ENCODE measurements around the gene SCRN1. TPM values are rescaled to one million over a fixed set of nuclear protein-coding genes. Genes with fewer than 3 reads are reported as not detected.

SCRN1 gene
- polyA plus RNA-seq, 1 donor from 2014 or later, result 130 TPM

GRCh38 chr7:30023524-30023923 lies 33.9 kb upstream of the SCRN1 start:
- no peak overlapping the region for H2AFZ ChIP-seq (ENCODE audit: low read depth, low read length)
- peaks cover 22% of the 10 kb centered on the region for H3K79me2 ChIP-seq (replicated peaks; ENCODE audit: insufficient read depth, low read length)
- no peak overlapping the region for H3K9ac ChIP-seq (ENCODE audit: low read length)
- no peaks in the 10 kb centered on the region for H3K36me3 ChIP-seq (ENCODE audit: insufficient read depth, low read length)
- no peaks in the 10 kb centered on the region for H3K9me3 ChIP-seq (ENCODE audit: low read length)
- H3K27ac ChIP-seq (ENCODE audit: low read length), result no peak overlapping the region
- H3K4me2 ChIP-seq (ENCODE audit: low read length), result no peak overlapping the region
- H3K27me3 ChIP-seq (ENCODE audit: insufficient read depth, low read depth, low read length), result no peaks in the 10 kb centered on the region
- no peak overlapping the region for H3K4me3 ChIP-seq (ENCODE audit: low read length)
- TF ChIP-seq CTCF (IDR thresholded peaks at IDR 0.05; ENCODE audit: poor library complexity, severe bottlenecking), result no peak
- no peak for TF ChIP-seq POLR2AphosphoS5 (IDR thresholded peaks at IDR 0.05)
- no peak for TF ChIP-seq TAF1 (IDR thresholded peaks at IDR 0.05; ENCODE audit: low read depth)
- TF ChIP-seq EZH2 (IDR thresholded peaks at IDR 0.05; ENCODE audit: borderline replicate concordance, insufficient read depth, low read length, poor library complexity, severe bottlenecking), result no peak
- TF ChIP-seq RAD21 (conservative IDR thresholded peaks at IDR 0.05), result no peak
- no peak for TF ChIP-seq MXI1 (conservative IDR thresholded peaks at IDR 0.05; ENCODE audit: poor library complexity, severe bottlenecking)
- TF ChIP-seq REST (IDR thresholded peaks at IDR 0.05; ENCODE audit: borderline replicate concordance), result no peak
- no peak for TF ChIP-seq SMC3 (conservative IDR thresholded peaks at IDR 0.05; ENCODE audit: poor library complexity)
- H4K20me1 ChIP-seq (ENCODE audit: insufficient read depth), result no peaks in the 10 kb centered on the region
- H3F3A ChIP-seq (ENCODE audit: insufficient read depth, low read length, poor library complexity, severe bottlenecking), result peaks cover 8% of the 10 kb centered on the region
- H3K9me2 ChIP-seq (ENCODE audit: insufficient read depth, low read length), result no peaks in the 10 kb centered on the region

- H3F3A ChIP-seq (ENCODE audit: insufficient read depth, low read length, poor library complexity, severe bottlenecking), result peaks cover 8% of the 10 kb centered on the region
- no peak for TF ChIP-seq TAF1 (IDR thresholded peaks at IDR 0.05; ENCODE audit: low read depth)
- TF ChIP-seq EZH2 (IDR thresholded peaks at IDR 0.05; ENCODE audit: borderline replicate concordance, insufficient read depth, low read length, poor library complexity, severe bottlenecking), result no peak
- no peak for TF ChIP-seq MXI1 (conservative IDR thresholded peaks at IDR 0.05; ENCODE audit: poor library complexity, severe bottlenecking)
- TF ChIP-seq POLR2AphosphoS5 (IDR thresholded peaks at IDR 0.05), result no peak
- TF ChIP-seq CTCF (IDR thresholded peaks at IDR 0.05; ENCODE audit: poor library complexity, severe bottlenecking), result no peak
- no peak overlapping the region for H2AFZ ChIP-seq (ENCODE audit: low read depth, low read length)
- no peaks in the 10 kb centered on the region for H3K27me3 ChIP-seq (ENCODE audit: insufficient read depth, low read depth, low read length)
- peaks cover 19% of the 10 kb centered on the region for H3K79me2 ChIP-seq (replicated peaks; ENCODE audit: insufficient read depth, low read length)
- H3K4me3 ChIP-seq (ENCODE audit: low read length), result no peak overlapping the region
- H3K9ac ChIP-seq (ENCODE audit: low read length), result no peak overlapping the region
- no peaks in the 10 kb centered on the region for H3K9me3 ChIP-seq (ENCODE audit: low read length)
- no peaks in the 10 kb centered on the region for H3K9me2 ChIP-seq (ENCODE audit: insufficient read depth, low read length)
- no peak overlapping the region for H3K27ac ChIP-seq (ENCODE audit: low read length)
- H3K4me2 ChIP-seq (ENCODE audit: low read length), result no peak overlapping the region
- H3K36me3 ChIP-seq (ENCODE audit: insufficient read depth, low read length), result no peaks in the 10 kb centered on the region
- no peaks in the 10 kb centered on the region for H4K20me1 ChIP-seq (ENCODE audit: insufficient read depth)
Measured at GRCh38 chr7:30022991-30023390, 33.4 kb upstream of the SCRN1 start.

Data from neural cell (in vitro differentiated cells).